ENCODE measurements around the gene RAE1.
A peak's percentile ranks its signal among the peaks of the same experiment; 100 is the strongest.

Gene RAE1

GRCh38 chr20:57388953-57389694 is 38.1 kb downstream of the RAE1 start:
- DNase-seq (ENCODE audit: low spot score), result peak; percentile 83

GRCh38 chr20:57389695-57390603 is 38.9 kb downstream of the RAE1 start:
- DNase-seq (ENCODE audit: low spot score), result no peak

- DNase-seq (ENCODE audit: low spot score), result peak; percentile 92
Observed at GRCh38 chr20:57390604-57391438, 39.8 kb downstream of the RAE1 start, which contains the start of gene RBM38. Gene RBM38, plus strand, starts transcription at chr20:57391396. Its CDS starts 186 bp downstream, at chr20:57391582.

- DNase-seq (ENCODE audit: low spot score), result no peak
Observed at GRCh38 chr20:57391439-57392301, 40.6 kb downstream of the RAE1 start.

- DNase-seq (ENCODE audit: low spot score), result no peak
Observed at GRCh38 chr20:57392512-57393271, 41.6 kb downstream of the RAE1 start.

GRCh38 chr20:57393321-57394120 is 42.5 kb downstream of the RAE1 start:
- DNase-seq (ENCODE audit: low spot score), result no peak

GRCh38 chr20:57394121-57395082 is 43.3 kb downstream of the RAE1 start:
- no peak for DNase-seq (ENCODE audit: low spot score)

GRCh38 chr20:57395111-57395966 is 44.3 kb downstream of the RAE1 start:
- no peak for DNase-seq (ENCODE audit: low spot score)

- DNase-seq (ENCODE audit: low spot score), result no peak
Observed at GRCh38 chr20:57396212-57396983, 45.3 kb downstream of the RAE1 start.

- DNase-seq (ENCODE audit: low spot score), result no peak
Observed at GRCh38 chr20:57396984-57397692, 46.1 kb downstream of the RAE1 start.

GRCh38 chr20:57397693-57398108 is 46.6 kb downstream of the RAE1 start:
- DNase-seq (ENCODE audit: low spot score), result no peak

GRCh38 chr20:57398231-57398821 is 47.3 kb downstream of the RAE1 start:
- no peak for DNase-seq (ENCODE audit: low spot score)

GRCh38 chr20:57398901-57399535 is 48.0 kb downstream of the RAE1 start:
- no peak for DNase-seq (ENCODE audit: low spot score)

- DNase-seq (ENCODE audit: low spot score), result no peak
Observed at GRCh38 chr20:57399587-57400155, 48.6 kb downstream of the RAE1 start.

Measured in left forelimb (tissue), 1 donor.